Heart right ventricle (tissue), 16 donors: ENCODE results near the gene ZNF366. TPM values are rescaled to one million over a fixed set of nuclear protein-coding genes. Genes with fewer than 3 reads are reported as not detected.

Experiments used
- ATAC-seq, 8 donors: fragments of 200-7000 bp; cut with Tn5 transposase; one replicate each; pipeline ENCODE4 v1.9.1; 2020; ENCODE audit warnings: mild to moderate bottlenecking in 8 of 8, moderate library complexity in 8 of 8, moderate number of reproducible peaks in 1 of 8
- DNase-seq, 2 donors: peaks; one replicate each; pipeline ENCODE4 v3.0.0-alpha.2; 2020
- H3K27ac ChIP-seq, 10 donors: fragments of 200-600 bp; sonication (generic) in 2 of 10; one replicate each; pipeline versions ENCODE4 v1.5.0 to v1.8.0; 2020 to 2022; ENCODE audit warnings: mild to moderate bottlenecking in 3 of 10
- H3K27me3 ChIP-seq, 7 donors: fragments of 200-600 bp; one replicate each; pipeline ENCODE4 v1.8.0; 2021 to 2022; ENCODE audit warnings: mild to moderate bottlenecking in 2 of 7
- H3K36me3 ChIP-seq, 9 donors: fragments of 200-600 bp; sonication (generic) in 1 of 9; one replicate each; pipeline versions ENCODE4 v1.5.0 to v1.8.0; 2020 to 2022; ENCODE audit warnings: mild to moderate bottlenecking in 2 of 9
- H3K4me1 ChIP-seq, 9 donors: fragments of 200-600 bp; sonication (generic) in 1 of 9; one replicate each; pipeline versions ENCODE4 v1.5.0 to v1.8.0; 2020 to 2022; ENCODE audit warnings: mild to moderate bottlenecking in 4 of 9
- H3K4me3 ChIP-seq, 10 donors: fragments of 200-600 bp; sonication (generic) in 2 of 10; one replicate each; pipeline versions ENCODE4 v1.5.0 to v1.8.0; 2020 to 2022; ENCODE audit warnings: mild to moderate bottlenecking in 7 of 10, moderate library complexity in 2 of 10
- H3K9me3 ChIP-seq, 11 donors: fragments of 200-600 bp in 10 of 11; sonication (generic) in 2 of 11; one replicate each; pipeline versions ENCODE4 v1.5.0 to v1.8.0; 2013 to 2022; ENCODE audit warnings: mild to moderate bottlenecking in 2 of 11, control low read depth in 1 of 11, moderate library complexity in 1 of 11
- WGBS, 2 donors: extraction: QIAGEN DNeasy Blood & Tissue Kit; methylation state at CpG; one replicate each; pipeline ENCODE4 v1.1.7; 2013; ENCODE audit warnings: inconsistent platforms in 1 of 2; 5-methylcytosine and 5-hydroxymethylcytosine counted together
- intact Hi-C, 10 donors: fragments of 100-400 bp; cut with DNase I; formaldehyde crosslinking; loops; one replicate each; pipeline versions ENCODE4 v1.11.1 to v1.14.2; 2022
- polyA plus RNA-seq, 2 donors: library from polyadenylated mRNA; stranded (reverse); fragments of 200-250 nt; gene quantifications; one replicate each; pipeline ENCODE4 v1.2.3, GENCODE V29; 2013
- total RNA-seq, 10 donors: library from RNA; stranded (reverse); fragmentation: NEBNext Ultra II Directional in 3 of 10; extraction: Animal tissue kit (Norgen Biotek cat#: 25700) in 3 of 10; gene quantifications; one replicate each; pipeline versions ENCODE4 v1.2.1 to v1.2.4, GENCODE V29; 2021 to 2023
- TF ChIP-seq, protein P1 (sequence below), 9 donors: fragments of 200-600 bp; sonication (generic) in 2 of 9; IDR thresholded peaks; one replicate each; pipeline versions ENCODE4 v1.5.0 to v1.8.0; 2021 to 2022; ENCODE audit warnings: antibody characterized with exemption in 9 of 9, mild to moderate bottlenecking in 5 of 9, moderate library complexity in 1 of 9
- donor health status: Arrhythmogenic right ventricular cardiomyopathy.
- donor health status: ischemic (EF 13 %, LVEDD 7.1; RV severe dilation, severe dysfunction).
- donor health status: healthy with polysubstance abuse.
- donor health status: DM: no; HTN: yes; CAD: no.
- donor health status: DM: no; HTN: no; CAD: no.
- donor health status: ischemic (EF 25% LVEDD 6.9; RV normal size, moderate dysfunction).
- donor health status: ischemic (EF 25% LVEDD 5.7; RV mildly dilated, moderate dysfunction).
- donor health status: healthy.
- donor health status: DM: yes; HTN: yes; CAD: no.
- donor health status: Ischemic cardiomyopathy.
- donor health status: ischemic (EF 35%, LVEDD 5.7; RV mildly dilated, moderate dysfunction).
- donor health status: nonischemic (EF 11% LVEDD 7.7; RV severe dilation, severe dysfunction).
- donor health status: DM: yes; HTN: yes; CAD: no.
- donor health status: PGD.
- donor health status: ischemic (EF 29% LVEDD 5.4; RV normal size, mild dysfunction).
- donor health status: nonischemic (EF 23%, LVEDD 6.1; RV moderate dilation, normal function).

The ZNF366 gene
- total and polyA plus RNA-seq, 12 donors: 1.7 to 10.5 (median 5.2) TPM

DNA sequence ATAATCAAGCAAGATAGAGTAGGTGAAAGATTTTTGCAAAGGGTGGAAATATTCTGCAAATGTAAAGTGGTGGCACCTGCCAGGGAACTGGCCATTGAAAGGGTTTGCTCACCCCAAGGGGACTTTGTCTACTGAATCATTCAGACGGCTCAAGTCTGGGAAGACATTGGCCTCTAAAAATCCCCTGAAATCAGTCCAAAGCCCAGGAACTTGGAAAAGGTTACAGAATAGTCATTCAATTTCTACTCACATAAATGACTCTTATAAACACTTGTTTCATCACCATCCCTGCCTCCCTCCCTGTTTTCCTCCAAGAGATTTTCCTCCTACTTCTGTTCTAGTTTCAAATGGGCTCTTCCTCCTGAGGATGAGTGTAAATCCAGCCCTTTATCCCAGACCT, 28.5 kb downstream of the ZNF366 start:
- Histone ChIP-seq H3K4me1 (peaks cover 0 to 35% (median 20%) of the 10 kb centered on the region in 9 donors), H3K36me3 (peaks cover 0 to 17% (median 0%) of the 10 kb centered on the region in 9 donors), H3K9me3 (no peaks in the 10 kb centered on the region), H3K27me3 (no peaks in the 10 kb centered on the region), H3K27ac (peak overlapping the region in 4 of 10 donors; percentile 15 to 51 (median 33)), H3K4me3 (no peak overlapping the region)
- WGBS, 2 donors: 38 to 71% methylated on average over 1 of the region's 1 CpG
- ATAC-seq: peak in 6 of 8 donors; percentile 12 to 78 (median 38)
- DNase-seq: no peak
- intact Hi-C loops: no loop called here
- TF ChIP-seq, protein P1, sequence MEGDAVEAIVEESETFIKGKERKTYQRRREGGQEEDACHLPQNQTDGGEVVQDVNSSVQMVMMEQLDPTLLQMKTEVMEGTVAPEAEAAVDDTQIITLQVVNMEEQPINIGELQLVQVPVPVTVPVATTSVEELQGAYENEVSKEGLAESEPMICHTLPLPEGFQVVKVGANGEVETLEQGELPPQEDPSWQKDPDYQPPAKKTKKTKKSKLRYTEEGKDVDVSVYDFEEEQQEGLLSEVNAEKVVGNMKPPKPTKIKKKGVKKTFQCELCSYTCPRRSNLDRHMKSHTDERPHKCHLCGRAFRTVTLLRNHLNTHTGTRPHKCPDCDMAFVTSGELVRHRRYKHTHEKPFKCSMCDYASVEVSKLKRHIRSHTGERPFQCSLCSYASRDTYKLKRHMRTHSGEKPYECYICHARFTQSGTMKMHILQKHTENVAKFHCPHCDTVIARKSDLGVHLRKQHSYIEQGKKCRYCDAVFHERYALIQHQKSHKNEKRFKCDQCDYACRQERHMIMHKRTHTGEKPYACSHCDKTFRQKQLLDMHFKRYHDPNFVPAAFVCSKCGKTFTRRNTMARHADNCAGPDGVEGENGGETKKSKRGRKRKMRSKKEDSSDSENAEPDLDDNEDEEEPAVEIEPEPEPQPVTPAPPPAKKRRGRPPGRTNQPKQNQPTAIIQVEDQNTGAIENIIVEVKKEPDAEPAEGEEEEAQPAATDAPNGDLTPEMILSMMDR (IDR thresholded peaks at IDR 0.05): no peak

DNA sequence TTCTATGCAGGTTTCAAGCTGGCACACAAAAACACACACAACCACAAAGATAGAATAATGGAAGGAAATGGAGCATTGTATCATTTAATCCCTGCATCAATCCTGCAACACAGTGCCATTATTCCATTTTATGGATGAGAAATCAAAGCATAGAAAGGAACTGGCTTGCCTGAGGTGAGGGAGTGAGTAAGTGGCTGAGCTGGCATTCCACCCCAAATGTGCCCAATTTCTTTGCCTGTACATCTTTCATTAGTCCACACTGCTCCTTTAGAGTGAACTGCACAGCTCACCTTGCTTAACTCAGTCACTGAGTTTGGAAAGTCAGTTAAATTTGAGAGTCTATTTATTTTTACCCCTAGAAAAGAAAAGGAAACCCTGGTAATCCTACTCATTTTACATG, 28.9 kb downstream of the ZNF366 start:
- no peak for DNase-seq
- Histone ChIP-seq H3K27ac (peak overlapping the region in 3 of 10 donors; percentile 15 to 51 (median 18)), H3K27me3 (no peaks in the 10 kb centered on the region), H3K9me3 (no peaks in the 10 kb centered on the region), H3K4me1 (peaks cover 0 to 39% (median 20%) of the 10 kb centered on the region in 9 donors), H3K36me3 (peaks cover 0 to 13% (median 0%) of the 10 kb centered on the region in 9 donors), H3K4me3 (no peak overlapping the region)
- TF ChIP-seq, protein P1 (IDR thresholded peaks at IDR 0.05): no peak
- ATAC-seq: no peak
- intact Hi-C loops: no loop called here

DNA sequence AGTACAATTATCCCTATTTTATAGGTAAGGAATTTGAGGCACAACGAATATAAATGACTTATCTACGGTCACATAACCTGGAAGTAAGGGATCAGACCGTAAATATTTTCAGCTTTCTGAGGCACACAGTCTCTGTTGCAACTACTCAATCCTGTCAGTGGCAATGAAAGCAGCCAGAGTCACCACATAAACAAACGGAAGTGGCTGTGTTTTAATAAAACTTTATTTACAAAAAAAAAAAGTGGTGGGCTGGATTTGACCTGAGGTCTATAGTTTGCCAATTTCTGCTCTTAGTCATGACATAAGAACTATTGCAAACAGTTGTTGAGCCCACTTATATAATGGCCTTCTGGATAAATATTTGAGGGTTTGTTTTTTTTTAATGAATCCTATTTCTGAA, 29.6 kb downstream of the ZNF366 start:
- H3K36me3 ChIP-seq: peaks cover 0 to 8% (median 0%) of the 10 kb centered on the region in 9 donors
- no peak for ATAC-seq
- WGBS, 2 donors: 89 to 90% methylated on average over 4 of the region's 4 CpGs
- H3K27me3 ChIP-seq: no peaks in the 10 kb centered on the region
- no peak overlapping the region for H3K4me3 ChIP-seq
- intact Hi-C loops: no loop called here
- DNase-seq: no peak
- H3K4me1 ChIP-seq: peaks cover 0 to 45% (median 20%) of the 10 kb centered on the region in 9 donors
- H3K27ac ChIP-seq: peak overlapping the region in 1 of 10 donors; percentile 15
- TF ChIP-seq, protein P1 (IDR thresholded peaks at IDR 0.05): no peak
- no peaks in the 10 kb centered on the region for H3K9me3 ChIP-seq

DNA sequence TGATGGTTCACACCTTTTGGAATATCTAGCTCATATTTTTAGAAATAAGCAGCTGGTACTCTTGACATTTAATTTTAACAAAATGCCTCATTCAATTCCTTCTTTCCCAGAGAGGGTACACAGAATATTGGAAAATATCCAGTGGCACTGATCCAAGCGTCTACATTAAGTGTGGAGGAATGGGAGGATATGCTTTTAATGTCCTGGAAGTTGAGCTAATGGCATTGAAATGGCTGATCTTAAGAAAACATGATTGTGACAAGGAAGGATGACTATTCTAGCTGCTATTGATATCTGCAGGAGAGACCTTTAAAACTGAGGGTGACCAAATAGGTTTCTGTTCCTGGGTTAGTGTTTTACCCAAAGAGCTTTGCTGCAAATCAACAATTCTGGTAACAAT, 30.0 kb downstream of the ZNF366 start:
- DNase-seq (no peak), ATAC-seq (no peak)
- Histone ChIP-seq H3K27me3 (no peaks in the 10 kb centered on the region), H3K36me3 (peaks cover 0 to 6% (median 0%) of the 10 kb centered on the region in 9 donors), H3K9me3 (no peaks in the 10 kb centered on the region), H3K4me3 (no peak overlapping the region), H3K4me1 (peaks cover 0 to 48% (median 22%) of the 10 kb centered on the region in 9 donors), H3K27ac (no peak overlapping the region)
- TF ChIP-seq, protein P1 (IDR thresholded peaks at IDR 0.05): no peak
- 62 to 71% methylated on average over 1 of the region's 1 CpG for WGBS, 2 donors
- intact Hi-C loops: no loop called here
